SW 1271 (cell line): Measurements from ENCODE around the gene RNU7-1.
"Not testable (repeated sequence)": the region's sequence is repeated elsewhere in the genome, so short reads cannot be mapped to it uniquely, and the experiment has no call there.

ENCODE experiments used
- DNase-seq, 2 experiments: peaks; one replicate each; lab custom pipeline; 2025; lab: John Stamatoyannopoulos, UW

Gene RNU7-1

GRCh38 chr12:6943722-6944380, at the start of gene RNU7-1, which contains the start of gene C12orf57:
Gene RNU7-1, plus strand, starts transcription at chr12:6943816.
Gene C12orf57, plus strand, starts transcription at chr12:6944022. Its CDS starts 100 bp downstream, at chr12:6944122.
- peak; percentile 82 to 92 for DNase-seq

GRCh38 chr12:6894321-6894720, 49.3 kb upstream of the RNU7-1 start:
- no peak for DNase-seq

- DNase-seq, result no peak
Measured at GRCh38 chr12:6896846-6897435, 46.7 kb upstream of the RNU7-1 start.

GRCh38 chr12:6899427-6899826, 44.2 kb upstream of the RNU7-1 start:
- DNase-seq, result no peak

- peak in 1 of 2 experiments; percentile 27 for DNase-seq
Measured at GRCh38 chr12:6899837-6900519, 43.6 kb upstream of the RNU7-1 start.

GRCh38 chr12:6902448-6902847, 41.2 kb upstream of the RNU7-1 start:
- DNase-seq, result no peak

- no peak for DNase-seq
Measured at GRCh38 chr12:6903722-6904121, 39.9 kb upstream of the RNU7-1 start.

GRCh38 chr12:6904280-6905276, 39.0 kb upstream of the RNU7-1 start, which contains the start of gene LRRC23:
Gene LRRC23, plus strand, starts transcription at chr12:6904822. Its CDS starts 812 bp downstream, at chr12:6905634.
- peak; percentile 88 to 97 for DNase-seq

- DNase-seq, result no peak
Measured at GRCh38 chr12:6905414-6906040, 38.1 kb upstream of the RNU7-1 start.

GRCh38 chr12:6908141-6908540, 35.5 kb upstream of the RNU7-1 start:
- not testable (repeated sequence) for DNase-seq

GRCh38 chr12:6909421-6910145, 34.0 kb upstream of the RNU7-1 start:
- DNase-seq, result no peak

GRCh38 chr12:6912164-6912935, 31.3 kb upstream of the RNU7-1 start:
- no peak for DNase-seq

GRCh38 chr12:6914246-6914946, 29.2 kb upstream of the RNU7-1 start, which contains the start of gene ENO2:
Gene ENO2, plus strand, starts transcription at chr12:6914580. Its CDS starts 1,253 bp downstream, at chr12:6915833.
- peak in 1 of 2 experiments; percentile 25 for DNase-seq

GRCh38 chr12:6914947-6915788, 28.4 kb upstream of the RNU7-1 start:
- no peak for DNase-seq

- no peak for DNase-seq
Measured at GRCh38 chr12:6915789-6916285, 27.8 kb upstream of the RNU7-1 start.

- DNase-seq, result no peak
Measured at GRCh38 chr12:6916426-6917200, 27.0 kb upstream of the RNU7-1 start.
